Stimulated activated memory B cell treated with anti-CD40 and anti-IgM and Interleukin-4, amounts not matched to agents 10 μg/mL and 1 μg/mL and 100 μg/mL, for 72 hours (primary cell): ENCODE measurements around the gene FAM13B.
"Not testable (repeated sequence)": the region's sequence is repeated elsewhere in the genome, so short reads cannot be mapped to it uniquely, and the experiment has no call there.

ENCODE experiments used
- ATAC-seq: fragments of 150-1000 bp; cut with Tn5 transposase; 2 replicates; pipeline ENCODE4 v1.10.0; 2021
- H3K27ac Mint-ChIP-seq: one replicate; pipeline ENCODE4 v1.8.0; 2022; ENCODE audit warnings: mild to moderate bottlenecking, mixed read lengths
- H3K27me3 Mint-ChIP-seq: one replicate; pipeline ENCODE4 v1.8.0; 2022; ENCODE audit warnings: mixed read lengths
- H3K36me3 Mint-ChIP-seq: one replicate; pipeline ENCODE4 v1.8.0; 2022; ENCODE audit warnings: mixed read lengths
- H3K4me1 Mint-ChIP-seq: one replicate; pipeline ENCODE4 v1.8.0; 2022; ENCODE audit warnings: mixed read lengths
- H3K4me3 Mint-ChIP-seq: one replicate; pipeline ENCODE4 v1.8.0; 2022; ENCODE audit warnings: mild to moderate bottlenecking, moderate library complexity, mixed read lengths
- H3K9me3 Mint-ChIP-seq: one replicate; pipeline ENCODE4 v1.8.0; 2022; ENCODE audit warnings: mixed read lengths

Gene FAM13B

DNA sequence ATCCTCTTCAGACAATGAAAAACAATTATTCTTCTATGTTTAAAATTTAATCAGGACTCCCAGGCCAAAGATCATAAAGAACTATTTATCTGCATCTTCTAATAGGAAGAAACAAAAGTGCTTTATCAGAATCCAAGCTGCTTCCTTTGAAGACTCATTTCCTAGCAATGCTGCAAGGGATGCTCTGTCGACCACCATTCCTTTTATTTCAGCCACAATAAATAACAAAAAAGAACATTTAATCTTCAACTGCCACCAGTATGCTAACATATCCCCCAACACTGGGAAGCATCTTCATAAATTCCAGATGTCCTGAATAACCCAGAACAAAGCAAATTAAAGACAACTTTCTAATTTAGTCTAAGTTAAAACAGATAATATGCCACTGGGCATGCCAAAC, 74.9 kb downstream of the FAM13B start:
- Mint-ChIP-seq H3K4me1 (peaks cover 7% of the 10 kb centered on the region), H3K36me3 (peaks cover 51% of the 10 kb centered on the region), H3K27me3 (no peaks in the 10 kb centered on the region), H3K9me3 (no peaks in the 10 kb centered on the region), H3K27ac (no peak overlapping the region), H3K4me3 (no peak overlapping the region)
- ATAC-seq, result no peak

DNA sequence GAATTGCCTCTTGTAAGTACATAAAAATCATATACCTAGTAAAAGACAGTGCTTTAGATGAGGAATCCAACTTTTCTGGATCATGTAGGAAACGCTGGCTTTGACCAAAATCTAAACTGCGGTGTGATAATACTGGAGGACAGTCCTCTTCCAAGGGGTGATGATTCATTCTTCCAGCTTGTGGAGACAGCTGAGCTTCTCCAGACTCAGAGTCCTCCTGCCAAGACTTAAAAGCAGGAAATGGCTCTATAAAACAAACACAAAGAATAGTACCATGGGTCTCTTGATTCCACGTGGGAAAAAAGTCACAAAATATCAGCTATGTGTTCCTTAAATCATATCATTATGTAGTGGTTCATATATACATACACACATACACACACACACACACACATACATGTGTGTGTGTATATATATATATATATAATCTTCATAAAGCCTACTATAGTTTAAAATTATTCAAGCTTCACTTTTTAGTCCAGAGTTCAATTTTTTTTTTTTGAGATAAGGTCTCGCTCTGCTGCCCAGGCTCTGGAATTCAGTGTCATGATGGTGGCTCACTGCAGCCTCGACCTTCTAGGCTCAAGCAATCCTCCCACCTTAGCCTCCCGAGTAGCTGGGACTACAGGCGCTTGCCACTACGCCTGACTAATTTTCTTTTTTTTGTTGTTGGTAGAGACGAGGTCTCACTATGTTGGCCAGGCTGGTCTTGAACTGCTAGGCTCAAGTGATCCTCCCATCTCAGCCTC, 78.6 kb downstream of the FAM13B start:
- Mint-ChIP-seq H3K4me3 (no peak overlapping the region), H3K4me1 (peaks cover 8% of the 10 kb centered on the region), H3K27me3 (no peaks in the 10 kb centered on the region), H3K27ac (no peak overlapping the region), H3K9me3 (no peaks in the 10 kb centered on the region), H3K36me3 (peaks cover 49% of the 10 kb centered on the region)
- ATAC-seq, result no peak

DNA sequence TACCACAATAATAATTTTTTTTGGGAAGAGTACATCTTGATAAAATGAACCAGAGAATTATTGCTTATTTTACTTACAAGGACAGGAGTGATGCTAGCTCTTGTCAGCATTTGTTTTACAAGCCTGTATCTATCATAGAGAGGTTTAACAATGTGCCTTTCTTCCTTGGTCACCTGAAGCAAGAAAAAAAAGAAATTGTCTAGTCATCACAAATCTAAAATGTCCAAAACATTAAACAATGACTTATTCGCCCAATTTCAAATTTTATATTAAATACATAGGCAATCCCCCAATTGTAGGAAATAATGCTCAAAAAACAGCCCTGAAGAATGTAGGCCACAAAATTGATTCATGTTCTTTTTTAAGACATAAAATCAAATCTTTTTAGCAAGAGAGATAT, 87.1 kb downstream of the FAM13B start:
- no peak for ATAC-seq
- H3K4me1 Mint-ChIP-seq, result peaks cover 8% of the 10 kb centered on the region
- H3K36me3 Mint-ChIP-seq, result peaks cover 72% of the 10 kb centered on the region
- H3K4me3 Mint-ChIP-seq, result no peak overlapping the region
- no peaks in the 10 kb centered on the region for H3K9me3 Mint-ChIP-seq
- H3K27ac Mint-ChIP-seq, result no peak overlapping the region
- no peaks in the 10 kb centered on the region for H3K27me3 Mint-ChIP-seq

DNA sequence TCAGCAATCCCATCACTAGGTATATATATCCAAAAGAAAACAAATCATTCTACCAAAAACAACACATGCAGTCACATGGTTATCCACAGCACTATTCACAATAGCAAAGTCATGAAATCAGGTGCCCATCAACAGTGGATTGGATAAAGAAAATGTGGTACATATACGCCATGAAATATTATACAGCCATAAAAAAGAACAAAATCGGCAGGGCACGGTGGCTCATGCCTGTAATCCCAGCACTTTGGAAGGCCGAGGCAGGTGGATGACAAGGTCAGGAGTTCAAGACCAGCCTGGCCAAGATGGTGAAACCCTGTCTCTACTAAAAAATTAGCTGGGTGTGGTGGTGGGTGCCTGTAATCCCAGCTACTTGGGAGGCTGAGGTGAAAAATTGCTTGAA, 88.6 kb downstream of the FAM13B start:
- H3K27ac Mint-ChIP-seq, ATAC-seq, H3K4me3 Mint-ChIP-seq: not testable (repeated sequence)

DNA sequence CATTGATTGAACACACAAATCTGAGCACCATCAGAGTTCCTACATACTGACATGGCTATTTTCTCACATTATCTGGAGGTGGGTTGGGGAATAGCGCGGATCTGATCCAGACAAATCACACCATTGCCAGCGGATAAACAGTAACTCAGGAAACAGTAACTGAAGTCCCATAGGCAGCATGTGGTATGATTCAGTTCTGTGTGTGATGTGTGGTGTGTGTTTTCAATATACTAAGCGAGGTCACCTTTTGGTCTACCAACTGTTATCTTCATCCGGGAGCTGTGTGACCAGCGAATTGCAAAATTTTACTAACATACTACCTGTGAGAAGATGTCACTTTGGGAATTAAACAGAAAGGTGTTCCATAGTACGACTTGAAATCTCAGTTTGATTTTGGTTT, 93.5 kb downstream of the FAM13B start:
- ATAC-seq, result no peak

More for the DNA sequence above, 88.6 kb downstream of the FAM13B start:
- H3K36me3 Mint-ChIP-seq, result peaks cover 70% of the 10 kb centered on the region
- not testable (repeated sequence) for H3K9me3 Mint-ChIP-seq, H3K27me3 Mint-ChIP-seq, H3K4me1 Mint-ChIP-seq

DNA sequence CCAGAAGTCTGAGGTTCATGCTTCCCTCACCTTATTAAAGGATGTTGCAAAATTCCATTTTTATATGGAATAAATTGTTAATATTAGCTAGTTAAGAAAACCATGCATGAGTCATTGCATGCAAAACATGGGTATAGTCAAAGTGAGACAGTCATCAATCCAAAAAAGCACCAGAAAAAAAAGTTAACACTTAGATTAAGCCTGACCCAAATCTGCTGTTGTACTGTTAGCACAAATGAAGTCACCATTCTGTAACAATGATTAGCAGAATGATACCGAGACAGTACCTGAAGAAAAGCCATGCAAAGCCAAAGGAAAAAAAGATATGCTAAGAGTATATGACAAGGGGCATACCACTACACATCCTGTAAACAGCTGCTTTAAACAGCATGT, 94.1 kb downstream of the FAM13B start:
- peaks cover 34% of the 10 kb centered on the region for H3K4me1 Mint-ChIP-seq
- no peak for ATAC-seq
- no peaks in the 10 kb centered on the region for H3K9me3 Mint-ChIP-seq
- H3K27me3 Mint-ChIP-seq, result no peaks in the 10 kb centered on the region
- H3K4me3 Mint-ChIP-seq, result no peak overlapping the region
- peaks cover 44% of the 10 kb centered on the region for H3K36me3 Mint-ChIP-seq
- H3K27ac Mint-ChIP-seq, result peak overlapping the region; percentile 54

More for the DNA sequence above, 93.5 kb downstream of the FAM13B start:
- Mint-ChIP-seq H3K27ac (peak overlapping the region; percentile 54), H3K4me3 (no peak overlapping the region), H3K9me3 (no peaks in the 10 kb centered on the region), H3K27me3 (no peaks in the 10 kb centered on the region), H3K4me1 (peaks cover 34% of the 10 kb centered on the region), H3K36me3 (peaks cover 50% of the 10 kb centered on the region)

DNA sequence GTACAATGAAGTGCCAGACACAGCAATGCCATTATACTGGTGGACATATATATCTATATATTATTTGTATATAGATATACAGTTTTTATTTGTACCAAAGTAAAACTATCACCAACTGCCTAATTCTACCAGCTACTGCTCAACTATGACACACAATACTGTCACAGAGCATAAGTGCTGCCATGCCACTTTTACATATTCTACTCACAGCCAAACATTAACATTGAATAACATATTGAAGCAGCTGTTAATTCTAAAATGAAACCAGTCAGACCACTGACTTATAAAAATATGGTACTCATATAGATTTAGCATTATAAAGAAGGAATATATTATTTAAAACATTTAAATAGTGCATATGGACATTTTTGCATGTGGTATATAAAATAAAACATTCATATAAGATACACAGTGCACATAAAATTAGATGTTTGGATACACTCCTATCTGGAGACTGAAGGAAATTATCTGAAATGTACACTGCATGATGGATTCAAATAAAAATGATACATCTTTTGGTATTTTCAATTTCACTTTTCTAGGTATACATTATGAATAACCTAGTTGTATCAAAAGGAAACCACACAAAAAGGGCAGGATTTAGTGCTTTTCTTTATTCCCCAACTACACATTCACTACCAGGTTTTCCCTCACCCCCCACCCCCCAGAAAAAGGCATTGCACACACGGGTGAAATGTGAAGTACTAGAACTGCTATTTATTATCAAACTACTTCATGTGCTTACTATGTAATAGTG, 94.7 kb downstream of the FAM13B start:
- peaks cover 34% of the 10 kb centered on the region for H3K4me1 Mint-ChIP-seq
- H3K36me3 Mint-ChIP-seq, result peaks cover 43% of the 10 kb centered on the region
- no peak for ATAC-seq
- no peaks in the 10 kb centered on the region for H3K9me3 Mint-ChIP-seq
- no peak overlapping the region for H3K4me3 Mint-ChIP-seq
- no peaks in the 10 kb centered on the region for H3K27me3 Mint-ChIP-seq
- no peak overlapping the region for H3K27ac Mint-ChIP-seq

DNA sequence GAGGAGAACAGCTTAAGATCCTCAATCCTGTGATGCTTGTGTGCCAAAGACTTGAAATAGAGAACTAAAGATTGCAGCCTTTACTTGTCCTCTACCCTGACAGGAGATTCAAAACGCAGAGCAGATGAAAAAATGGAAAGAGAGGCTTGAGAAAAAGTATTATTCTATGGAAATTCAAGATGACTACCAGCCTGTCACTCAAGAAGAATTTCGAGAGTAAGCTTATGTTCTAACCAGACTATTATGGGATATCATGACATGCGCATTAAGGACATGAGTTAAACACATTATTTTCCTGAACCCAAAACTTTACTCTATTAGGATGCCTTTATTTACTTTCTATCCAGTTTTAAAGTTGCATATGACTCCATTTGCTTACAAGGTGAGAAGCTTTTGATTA, 97.2 kb downstream of the FAM13B start:
- H3K4me1 Mint-ChIP-seq, result peaks cover 34% of the 10 kb centered on the region
- H3K4me3 Mint-ChIP-seq, result no peak overlapping the region
- no peaks in the 10 kb centered on the region for H3K9me3 Mint-ChIP-seq
- peak overlapping the region; percentile 77 for H3K27ac Mint-ChIP-seq
- peaks cover 34% of the 10 kb centered on the region for H3K36me3 Mint-ChIP-seq
- no peaks in the 10 kb centered on the region for H3K27me3 Mint-ChIP-seq
- no peak for ATAC-seq

DNA sequence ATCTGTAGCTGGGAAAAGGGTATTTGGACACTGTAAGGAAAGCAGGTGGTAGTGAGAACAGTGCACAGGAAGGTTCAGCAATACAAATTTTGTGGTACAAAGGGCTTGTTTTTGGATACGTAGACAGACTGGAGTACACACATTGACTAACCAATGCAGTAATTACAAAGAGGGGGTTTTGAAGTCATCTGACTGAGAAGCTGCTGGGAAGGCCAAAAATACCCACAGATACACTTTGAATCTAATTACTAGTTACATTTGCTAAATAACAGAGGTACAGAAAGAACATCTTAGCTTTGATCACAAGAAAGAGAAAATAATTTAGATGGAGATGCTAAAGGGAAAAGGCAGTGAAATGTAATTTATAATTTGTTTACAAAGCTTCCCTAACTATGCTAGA, 97.7 kb downstream of the FAM13B start:
- ATAC-seq, result peak; percentile 66
- Mint-ChIP-seq H3K27me3 (no peaks in the 10 kb centered on the region), H3K9me3 (no peaks in the 10 kb centered on the region), H3K4me3 (no peak overlapping the region), H3K27ac (peak overlapping the region; percentile 77), H3K36me3 (peaks cover 31% of the 10 kb centered on the region), H3K4me1 (peaks cover 34% of the 10 kb centered on the region)

DNA sequence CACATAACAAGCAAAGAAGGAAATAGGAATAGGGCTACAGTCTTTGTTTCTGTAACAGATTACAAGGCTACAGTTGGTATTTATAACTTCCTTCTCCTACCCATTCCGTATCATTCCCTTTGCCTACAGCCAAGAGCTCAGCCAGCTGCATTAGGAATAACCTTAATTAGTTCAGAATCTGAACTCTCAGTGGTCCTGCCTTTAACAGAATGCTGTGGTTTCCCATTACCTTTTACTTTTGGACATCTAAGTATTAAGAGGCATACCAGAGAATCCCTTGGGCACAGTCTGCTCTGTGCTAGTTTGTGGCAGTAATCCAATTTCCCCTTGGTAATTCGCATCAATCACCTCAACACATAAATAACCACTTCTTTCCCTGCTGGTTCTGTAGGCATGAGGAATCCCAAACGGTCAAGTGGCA, 99.4 kb downstream of the FAM13B start:
- peaks cover 20% of the 10 kb centered on the region for H3K36me3 Mint-ChIP-seq
- no peak overlapping the region for H3K27ac Mint-ChIP-seq
- ATAC-seq, result no peak
- peaks cover 26% of the 10 kb centered on the region for H3K4me1 Mint-ChIP-seq
- H3K9me3 Mint-ChIP-seq, result no peaks in the 10 kb centered on the region
- no peaks in the 10 kb centered on the region for H3K27me3 Mint-ChIP-seq
- H3K4me3 Mint-ChIP-seq, result no peak overlapping the region

DNA sequence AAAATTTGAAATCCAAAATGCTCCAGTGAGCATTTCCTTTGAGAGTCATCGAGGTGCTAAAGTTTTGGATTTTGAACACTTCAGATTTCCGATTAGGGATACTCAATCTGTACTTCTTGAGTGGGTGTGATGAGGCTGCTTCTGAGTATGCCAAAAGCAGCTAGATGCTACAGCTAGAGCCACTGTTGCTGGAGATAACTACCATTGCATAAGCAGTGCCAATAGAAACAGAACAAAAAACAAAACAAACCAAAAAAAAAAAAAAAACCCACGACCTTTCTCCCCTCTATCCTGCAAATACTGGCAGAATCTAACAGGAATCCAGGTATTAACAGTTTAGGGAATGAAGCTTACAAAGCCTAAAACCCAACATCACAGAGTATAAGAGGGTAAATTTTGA, 100.1 kb downstream of the FAM13B start:
- H3K4me3 Mint-ChIP-seq, result no peak overlapping the region
- ATAC-seq, result no peak
- no peak overlapping the region for H3K27ac Mint-ChIP-seq
- H3K4me1 Mint-ChIP-seq, result peaks cover 26% of the 10 kb centered on the region
- no peaks in the 10 kb centered on the region for H3K27me3 Mint-ChIP-seq
- no peaks in the 10 kb centered on the region for H3K9me3 Mint-ChIP-seq
- peaks cover 21% of the 10 kb centered on the region for H3K36me3 Mint-ChIP-seq

DNA sequence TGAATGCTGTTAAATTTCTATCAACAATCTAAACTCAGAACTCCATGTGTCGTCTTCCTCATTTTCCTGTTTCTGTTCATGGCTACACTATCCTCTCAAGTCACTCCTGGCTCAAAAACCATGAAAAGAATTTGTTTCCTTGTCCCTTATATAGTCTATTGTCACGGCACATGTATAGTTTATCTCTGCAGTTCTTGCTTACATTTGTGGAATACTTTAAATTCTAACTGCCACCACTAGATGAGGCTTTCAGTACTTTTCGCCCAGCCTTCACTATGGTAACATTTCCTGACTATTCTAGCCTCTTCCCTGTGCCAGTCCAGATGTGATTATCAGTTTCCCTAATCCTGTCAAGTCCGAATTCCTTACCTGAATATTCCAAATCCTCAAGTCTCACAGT, 109.0 kb downstream of the FAM13B start:
- Mint-ChIP-seq H3K27ac (no peak overlapping the region), H3K4me1 (no peaks in the 10 kb centered on the region), H3K36me3 (peaks cover 17% of the 10 kb centered on the region), H3K27me3 (no peaks in the 10 kb centered on the region), H3K9me3 (no peaks in the 10 kb centered on the region), H3K4me3 (no peak overlapping the region)
- ATAC-seq, result no peak

DNA sequence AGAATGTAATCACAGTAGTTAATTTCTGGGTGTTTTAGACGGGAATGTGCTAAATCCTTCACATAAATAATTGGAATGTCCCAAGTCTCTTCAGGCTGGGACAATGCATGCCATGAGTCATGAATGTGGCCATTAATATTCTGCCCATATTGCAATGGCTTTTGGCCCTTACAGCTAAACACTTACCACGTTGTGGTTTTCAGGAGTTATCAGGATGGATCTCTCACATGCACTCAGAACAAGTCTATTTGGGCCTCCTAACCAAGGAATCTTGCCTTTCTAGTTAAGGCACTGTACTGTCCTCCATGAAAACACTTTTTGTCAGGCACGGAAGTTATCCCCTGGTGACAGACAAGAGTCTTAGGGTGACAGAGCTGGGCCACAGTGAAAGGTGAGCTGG, 110.9 kb downstream of the FAM13B start:
- Mint-ChIP-seq H3K27me3 (no peaks in the 10 kb centered on the region), H3K27ac (no peak overlapping the region), H3K4me3 (no peak overlapping the region), H3K36me3 (peaks cover 5% of the 10 kb centered on the region), H3K9me3 (peaks cover 6% of the 10 kb centered on the region), H3K4me1 (no peaks in the 10 kb centered on the region)
- no peak for ATAC-seq

DNA sequence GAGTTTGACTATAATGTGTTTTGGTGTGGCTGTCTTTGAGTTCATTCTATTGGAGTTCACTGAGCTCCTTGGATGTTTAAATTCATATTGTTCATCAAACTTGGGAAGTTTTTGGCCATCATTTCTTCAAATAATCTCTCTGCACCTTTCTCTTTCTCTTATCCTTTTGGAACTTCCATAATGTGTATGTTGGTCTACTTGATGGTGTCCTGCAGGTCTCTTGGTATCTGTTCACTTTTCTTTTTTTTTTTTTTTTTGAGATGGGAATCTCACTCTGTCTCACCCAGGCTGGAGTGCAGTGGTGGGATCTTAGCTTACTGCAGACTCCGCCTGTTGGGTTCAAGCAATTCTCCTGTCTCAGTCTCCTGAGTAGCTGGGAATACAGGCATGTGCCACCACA, 116.0 kb downstream of the FAM13B start:
- Mint-ChIP-seq H3K9me3 (peaks cover 9% of the 10 kb centered on the region), H3K36me3 (no peaks in the 10 kb centered on the region), H3K27me3 (no peaks in the 10 kb centered on the region), H3K4me3 (no peak overlapping the region), H3K4me1 (no peaks in the 10 kb centered on the region), H3K27ac (no peak overlapping the region)
- no peak for ATAC-seq

DNA sequence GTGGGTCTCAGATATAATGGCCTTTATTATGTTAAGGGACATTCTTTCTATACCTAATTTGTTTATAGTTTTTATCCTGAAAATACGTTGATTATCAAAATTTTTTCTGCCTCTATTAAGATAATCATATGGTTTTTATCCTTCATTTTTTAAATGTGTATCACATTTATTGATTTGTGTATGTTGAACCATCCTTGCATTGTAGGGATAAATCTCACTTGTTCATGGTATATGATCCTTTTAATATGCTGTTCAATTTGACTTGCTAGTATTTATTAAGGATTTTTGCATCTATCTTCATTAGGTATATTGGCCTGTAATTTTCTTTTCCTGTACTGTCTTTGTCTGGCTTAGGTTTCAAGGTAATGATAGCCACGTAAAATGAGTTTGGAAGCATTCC, 118.1 kb downstream of the FAM13B start:
- ATAC-seq, result no peak
- no peaks in the 10 kb centered on the region for H3K4me1 Mint-ChIP-seq
- no peaks in the 10 kb centered on the region for H3K36me3 Mint-ChIP-seq
- no peak overlapping the region for H3K4me3 Mint-ChIP-seq
- H3K27ac Mint-ChIP-seq, result no peak overlapping the region
- no peaks in the 10 kb centered on the region for H3K27me3 Mint-ChIP-seq
- H3K9me3 Mint-ChIP-seq, result peaks cover 12% of the 10 kb centered on the region
